CD14-positive monocyte (primary cell): ENCODE results near the gene GTF2IRD2. TPM values are rescaled to one million over a fixed set of nuclear protein-coding genes. Genes with fewer than 3 reads are reported as not detected.
"Not testable (repeated sequence)": the region's sequence is repeated elsewhere in the genome, so short reads cannot be mapped to it uniquely, and the experiment has no call there.

Experiments
- DNase-seq, 3 donors: peaks; one replicate each; pipeline ENCODE4 v3.0.0-alpha.2; 2011 to 2022
- H2AFZ ChIP-seq: 2 replicates; pipeline ENCODE4 v1.6.0; 2012; ENCODE audit warnings: mild to moderate bottlenecking, low read depth, low read length, inconsistent platforms; ENCODE audit not compliant: insufficient read depth, poor library complexity, severe bottlenecking
- H3K27ac ChIP-seq, 2 donors: 1 replicate in 1 of 2; 2 replicates in 1 of 2; pipeline ENCODE4 v1.5.1; 2012 to 2013; ENCODE audit warnings: low read length in 2 of 2, control low read depth in 1 of 2, inconsistent platforms in 1 of 2, low read depth in 1 of 2, mild to moderate bottlenecking in 1 of 2
- H3K27me3 ChIP-seq, 2 donors: one replicate each; pipeline versions ENCODE4 v1.6.0 to v1.6.1; 2011 to 2013; ENCODE audit warnings: low read length in 2 of 2; ENCODE audit not compliant: control insufficient read depth in 2 of 2, insufficient read depth in 2 of 2
- H3K36me3 ChIP-seq, 2 donors: replicated peaks in 1 of 2; 1 replicate in 1 of 2; 2 replicates in 1 of 2; pipeline versions ENCODE4 v1.5.1 to v1.6.1; 2012 to 2013; ENCODE audit warnings: low read length in 2 of 2, control low read depth in 1 of 2, inconsistent platforms in 1 of 2, mild to moderate bottlenecking in 1 of 2; ENCODE audit not compliant: insufficient read depth in 2 of 2, control insufficient read depth in 1 of 2
- H3K4me1 ChIP-seq, 2 donors: 1 replicate in 1 of 2; 2 replicates in 1 of 2; pipeline versions ENCODE4 v1.5.1 to v1.6.1; 2012 to 2013; ENCODE audit warnings: low read length in 2 of 2, control low read depth in 1 of 2, inconsistent platforms in 1 of 2, mild to moderate bottlenecking in 1 of 2, moderate library complexity in 1 of 2; ENCODE audit not compliant: insufficient read depth in 2 of 2, control insufficient read depth in 1 of 2
- H3K4me2 ChIP-seq: replicated peaks from 2 replicates; pipeline ENCODE3; 2012; ENCODE audit warnings: low read length, moderate library complexity, mild to moderate bottlenecking; ENCODE audit not compliant: poor library complexity, severe bottlenecking; ENCODE audit errors: extremely low read depth
- H3K4me3 ChIP-seq, 3 experiments: fragments of 200-600 bp in 1 of 3; sonication (generic) in 1 of 3; replicated peaks in 1 of 3; 1 replicate in 2 of 3; 2 replicates in 1 of 3; pipeline ENCODE4 v1.5.1; 2011 to 2013; ENCODE audit warnings: low read length in 3 of 3, mild to moderate bottlenecking in 3 of 3, control low read depth in 2 of 3, low read depth in 2 of 3, inconsistent platforms in 1 of 3, moderate library complexity in 1 of 3
- H3K79me2 ChIP-seq: 2 replicates; pipeline ENCODE4 v1.6.0; 2012; ENCODE audit warnings: mild to moderate bottlenecking, control low read depth, inconsistent platforms, low read length, moderate library complexity; ENCODE audit not compliant: insufficient read depth
- H3K9ac ChIP-seq: 2 replicates; pipeline ENCODE4 v1.6.0; 2017; ENCODE audit warnings: low read length, mild to moderate bottlenecking; ENCODE audit not compliant: insufficient read depth, poor library complexity, severe bottlenecking
- H3K9me3 ChIP-seq, 2 donors: replicated peaks in 1 of 2; 1 replicate in 1 of 2; 2 replicates in 1 of 2; pipeline versions ENCODE4 v1.5.1 to v1.6.1; 2012 to 2013; ENCODE audit warnings: low read length in 2 of 2, control low read depth in 1 of 2; ENCODE audit not compliant: control insufficient read depth in 1 of 2, insufficient read depth in 1 of 2
- H4K20me1 ChIP-seq: 2 replicates; pipeline ENCODE4 v1.6.0; 2012; ENCODE audit warnings: mild to moderate bottlenecking, low read length, control low read depth, moderate library complexity; ENCODE audit not compliant: insufficient read depth
- H3K27ac Mint-ChIP-seq, 7 donors: one replicate each; pipeline ENCODE4 v1.8.0; 2020; ENCODE audit warnings: mild to moderate bottlenecking in 7 of 7, mixed read lengths in 7 of 7, moderate library complexity in 6 of 7, inconsistent platforms in 2 of 7
- H3K27me3 Mint-ChIP-seq, 3 donors: one replicate each; pipeline ENCODE4 v1.8.0; 2021 to 2022; ENCODE audit warnings: low read depth in 3 of 3, mild to moderate bottlenecking in 3 of 3, mixed read lengths in 3 of 3, moderate library complexity in 3 of 3, inconsistent platforms in 1 of 3
- H3K36me3 Mint-ChIP-seq, 2 donors: one replicate each; pipeline ENCODE4 v1.8.0; 2020; ENCODE audit warnings: mixed read lengths in 2 of 2, inconsistent platforms in 1 of 2, mild to moderate bottlenecking in 1 of 2
- H3K4me1 Mint-ChIP-seq: one replicate; pipeline ENCODE4 v1.8.0; 2020; ENCODE audit warnings: mild to moderate bottlenecking, mixed read lengths
- H3K4me3 Mint-ChIP-seq, 2 donors: one replicate each; pipeline ENCODE4 v1.8.0; 2020; ENCODE audit warnings: mild to moderate bottlenecking in 2 of 2, mixed read lengths in 2 of 2, moderate library complexity in 1 of 2
- H3K9me3 Mint-ChIP-seq, 7 donors: one replicate each; pipeline ENCODE4 v1.8.0; 2020 to 2022; ENCODE audit warnings: mixed read lengths in 7 of 7, mild to moderate bottlenecking in 6 of 7, moderate library complexity in 6 of 7, inconsistent platforms in 2 of 7
- WGBS: methylation state at CpG from one replicate; pipeline ENCODE4 v1.1.5; 2013; ENCODE audit warnings: missing lambda C conversion rate; ENCODE audit not compliant: insufficient coverage; 5-methylcytosine and 5-hydroxymethylcytosine counted together
- intact Hi-C, 2 donors: fragments of 100-400 bp; cut with micrococcal nuclease; formaldehyde crosslinking; loops; one replicate each; pipeline versions ENCODE4 v1.15.0 to v1.15.1; 2023
- polyA plus RNA-seq, 3 donors: library from polyadenylated mRNA; depleted of rRNA in 1 of 3; unstranded in 2 of 3; stranded (reverse) in 1 of 3; fragments of 300-500 nt in 2 of 3; fragments of >200 nt in 1 of 3; fragmentation: Illumina TruSeq in 2 of 3; gene quantifications; 1 replicate in 2 of 3; 2 replicates in 1 of 3; pipeline ENCODE4 v1.2.3, GENCODE V29; 2012 to 2021

GTF2IRD2 gene
- polyA plus RNA-seq, 3 donors, result 7.3 to 12.7 (median 11.3) TPM

- intact Hi-C loops, H3K4me2 ChIP-seq, H3K4me1 Mint-ChIP-seq, H3K9me3 ChIP-seq, H3K36me3 Mint-ChIP-seq, H4K20me1 ChIP-seq, DNase-seq, H3K9ac ChIP-seq, H3K36me3 ChIP-seq, H3K79me2 ChIP-seq, H3K4me3 ChIP-seq, H3K27ac ChIP-seq, H3K27me3 Mint-ChIP-seq, H3K27ac Mint-ChIP-seq, H3K4me3 Mint-ChIP-seq, H2AFZ ChIP-seq, H3K27me3 ChIP-seq, H3K9me3 Mint-ChIP-seq, H3K4me1 ChIP-seq: not testable (repeated sequence)
- WGBS, result 100% methylated on average over 1 of the region's 6 CpGs
These were observed 79.3 kb downstream of the GTF2IRD2 start for GRCh38 chr7:74772093-74772492.

GRCh38 chr7:74770062-74770461 lies 81.3 kb downstream of the GTF2IRD2 start:
- H3K9me3 ChIP-seq, H3K36me3 ChIP-seq, H4K20me1 ChIP-seq, H3K27ac Mint-ChIP-seq, H3K4me3 Mint-ChIP-seq, H3K79me2 ChIP-seq, H3K27me3 ChIP-seq, H3K9me3 Mint-ChIP-seq, H3K27ac ChIP-seq, H3K27me3 Mint-ChIP-seq, H2AFZ ChIP-seq, H3K36me3 Mint-ChIP-seq, H3K4me2 ChIP-seq, DNase-seq, H3K9ac ChIP-seq, intact Hi-C loops, H3K4me3 ChIP-seq, H3K4me1 Mint-ChIP-seq: not testable (repeated sequence)
- peaks cover 9 to 13% of the 10 kb centered on the region in 2 donors for H3K4me1 ChIP-seq
- no CpG with 5 or more reads among the region's 7 CpGs for WGBS

- H3K27me3 ChIP-seq, H4K20me1 ChIP-seq, H3K27me3 Mint-ChIP-seq, H3K9me3 Mint-ChIP-seq, H2AFZ ChIP-seq, H3K36me3 Mint-ChIP-seq, H3K4me1 Mint-ChIP-seq, H3K4me3 Mint-ChIP-seq, DNase-seq, H3K36me3 ChIP-seq, H3K27ac ChIP-seq, H3K9me3 ChIP-seq, H3K9ac ChIP-seq, H3K4me3 ChIP-seq, H3K79me2 ChIP-seq, intact Hi-C loops, H3K4me2 ChIP-seq: not testable (repeated sequence)
- H3K4me1 ChIP-seq, result peaks cover 9 to 13% of the 10 kb centered on the region in 2 donors
- H3K27ac Mint-ChIP-seq, result peak overlapping the region in 4 of 7 donors; percentile 33 to 83 (median 60)
- WGBS, result 100% methylated on average over 2 of the region's 10 CpGs
These were observed 84.4 kb downstream of the GTF2IRD2 start for GRCh38 chr7:74766991-74767390.

DNA sequence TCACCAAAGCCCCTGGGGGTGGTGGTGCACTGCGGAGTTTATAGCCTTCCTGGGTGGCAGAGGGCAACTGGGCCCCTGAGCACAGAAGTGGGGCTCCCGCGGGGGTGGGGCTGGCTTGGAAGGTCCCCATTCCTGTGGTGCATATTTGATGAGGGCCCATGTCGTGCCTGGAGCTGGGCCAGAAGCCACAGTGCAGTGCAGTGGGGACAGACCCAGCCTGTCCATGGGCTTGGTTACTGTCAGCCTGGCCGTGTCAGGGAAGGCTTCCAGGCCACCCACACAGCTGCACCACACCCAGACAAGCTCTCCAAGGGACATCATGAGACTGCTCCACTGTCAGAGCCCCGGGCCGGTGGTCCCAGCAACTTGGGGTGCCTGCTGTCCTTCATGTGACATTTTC lies 84.9 kb downstream of the GTF2IRD2 start:
- H3K4me1 Mint-ChIP-seq, result peaks cover 10% of the 10 kb centered on the region
- H3K4me2 ChIP-seq, H3K27ac ChIP-seq, H4K20me1 ChIP-seq, H3K27me3 ChIP-seq, H3K9me3 ChIP-seq, H3K36me3 Mint-ChIP-seq, DNase-seq, H3K27me3 Mint-ChIP-seq, H2AFZ ChIP-seq, intact Hi-C loops, H3K4me3 ChIP-seq, H3K4me3 Mint-ChIP-seq, H3K9me3 Mint-ChIP-seq, H3K36me3 ChIP-seq, H3K79me2 ChIP-seq, H3K9ac ChIP-seq: not testable (repeated sequence)
- WGBS, result no CpG with 5 or more reads among the region's 7 CpGs
- H3K27ac Mint-ChIP-seq, result peak overlapping the region in 5 of 7 donors; percentile 32 to 68 (median 38)
- peaks cover 9 to 13% of the 10 kb centered on the region in 2 donors for H3K4me1 ChIP-seq
